ENCODE results near the gene LRRC3C.
"Not testable (repeated sequence)": the region's sequence is repeated elsewhere in the genome, so short reads cannot be mapped to it uniquely, and the experiment has no call there.

Gene LRRC3C, protein sequence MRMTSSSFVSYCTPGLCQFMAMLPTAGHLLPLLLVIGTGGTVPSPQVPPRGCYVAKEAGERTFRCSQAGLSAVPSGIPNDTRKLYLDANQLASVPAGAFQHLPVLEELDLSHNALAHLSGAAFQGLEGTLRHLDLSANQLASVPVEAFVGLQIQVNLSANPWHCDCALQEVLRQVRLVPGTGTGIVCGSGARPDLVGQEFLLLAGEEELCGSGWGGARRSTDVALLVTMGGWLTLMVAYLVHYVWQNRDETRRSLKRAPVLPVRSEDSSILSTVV

DNA sequence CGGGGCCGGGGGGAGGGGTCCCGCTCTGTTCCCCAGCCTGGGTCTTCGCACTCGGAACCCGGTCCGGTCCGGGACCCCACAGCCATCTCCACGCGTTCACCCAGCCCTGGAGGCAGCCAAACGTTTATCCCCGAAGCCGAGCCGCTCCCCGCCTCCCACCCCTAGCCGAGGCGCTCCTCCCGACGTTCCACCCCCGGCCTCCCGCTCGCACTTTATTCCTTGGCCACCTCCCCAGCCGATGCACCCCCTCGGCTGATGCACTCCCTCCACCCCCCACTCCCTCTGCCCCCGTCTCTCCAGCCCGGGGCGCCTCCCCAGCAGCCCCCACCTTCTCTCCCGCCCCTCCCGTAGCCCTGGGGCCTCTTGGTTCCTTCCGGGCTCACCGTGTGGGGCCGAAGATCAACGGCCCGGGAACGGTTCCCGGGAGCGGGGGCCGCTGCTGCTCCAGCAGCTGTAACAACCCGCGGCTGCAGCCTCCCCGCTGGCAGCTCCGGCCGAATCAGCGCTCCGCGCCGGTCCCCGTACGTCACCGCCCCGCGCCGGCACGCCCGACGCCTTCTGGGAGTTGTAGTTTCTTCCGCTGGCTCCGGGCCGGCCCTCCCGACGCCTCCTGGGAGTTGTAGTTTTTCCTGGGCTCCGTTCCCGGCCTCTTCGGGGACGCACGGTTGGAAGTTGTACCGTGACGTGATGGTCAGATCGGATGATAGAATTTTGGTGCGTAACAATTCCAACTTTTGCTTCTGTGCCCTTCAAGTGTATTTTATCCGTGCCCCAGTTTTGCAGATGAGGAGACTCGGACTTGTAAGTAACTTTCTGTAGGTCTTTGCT, at the start of gene LRRC3C, which contains the start of gene ORMDL3:
Gene LRRC3C (plus strand): TSS at position 632 of the 828 bp plus-strand sequence. CDS start 13,792 bp downstream, outside the sequence.
Gene ORMDL3 (minus strand): TSS at position 501 of the 828 bp plus-strand sequence. CDS start 3,398 bp downstream, outside the sequence.
- DNase-seq, result peak; percentile 88

DNA sequence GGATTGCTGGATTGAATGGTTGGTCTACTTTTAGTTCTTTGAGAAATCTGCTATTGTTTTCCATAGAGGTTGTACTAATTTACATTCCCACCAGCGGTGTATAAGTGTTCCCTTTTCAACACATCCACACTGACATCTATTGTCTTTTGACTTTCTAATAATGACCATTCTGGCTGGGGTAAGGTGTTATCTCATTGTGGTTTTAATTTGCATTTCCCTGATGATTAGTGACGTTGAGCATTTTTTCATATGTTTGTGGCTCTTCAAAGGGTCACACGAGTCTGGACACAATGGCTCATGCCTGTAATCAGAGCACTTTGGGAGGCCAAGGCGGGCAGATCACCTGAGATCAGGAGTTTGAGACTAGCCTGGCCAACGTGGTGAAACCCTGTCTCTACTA, 41.4 kb upstream of the LRRC3C start:
- DNase-seq, result not testable (repeated sequence)

DNA sequence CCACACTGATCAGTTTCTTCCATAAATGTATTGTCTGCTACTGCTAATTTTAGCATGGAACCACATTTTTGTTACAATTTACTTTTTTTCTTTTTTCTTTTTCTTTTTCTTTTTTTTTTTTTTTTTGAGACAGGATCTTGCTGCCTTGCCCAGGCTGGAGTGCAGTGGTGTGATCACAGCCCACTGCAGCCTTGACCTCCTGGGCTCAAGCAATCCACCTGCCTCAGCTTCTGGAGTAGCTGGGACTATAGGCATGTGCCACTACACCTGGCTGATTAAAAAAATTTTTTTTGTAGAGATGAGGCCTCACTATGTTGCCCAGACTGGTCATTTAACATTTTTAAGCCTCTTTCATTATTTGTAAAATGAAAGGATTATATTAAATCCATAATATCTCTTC, 40.5 kb upstream of the LRRC3C start:
- DNase-seq, result no peak

DNA sequence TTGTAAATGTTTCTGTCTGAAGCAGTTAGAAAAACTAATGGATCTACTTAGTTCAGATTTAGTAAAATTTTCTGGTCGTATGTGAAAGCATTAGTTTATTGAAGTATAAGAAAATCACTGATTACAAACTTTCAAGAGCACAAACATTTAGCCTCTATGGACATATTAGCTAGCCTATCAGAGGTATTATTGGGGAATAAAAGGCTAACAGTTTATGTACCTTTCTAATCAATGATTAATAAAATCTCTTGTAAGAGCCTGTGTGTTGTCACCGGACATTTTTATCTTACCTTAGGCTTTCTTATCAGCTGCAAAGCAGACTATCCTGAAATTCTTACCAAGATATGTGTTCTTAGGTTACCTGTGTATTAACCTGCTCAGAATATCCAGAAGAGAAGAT, 38.3 kb upstream of the LRRC3C start:
- no peak for DNase-seq

DNA sequence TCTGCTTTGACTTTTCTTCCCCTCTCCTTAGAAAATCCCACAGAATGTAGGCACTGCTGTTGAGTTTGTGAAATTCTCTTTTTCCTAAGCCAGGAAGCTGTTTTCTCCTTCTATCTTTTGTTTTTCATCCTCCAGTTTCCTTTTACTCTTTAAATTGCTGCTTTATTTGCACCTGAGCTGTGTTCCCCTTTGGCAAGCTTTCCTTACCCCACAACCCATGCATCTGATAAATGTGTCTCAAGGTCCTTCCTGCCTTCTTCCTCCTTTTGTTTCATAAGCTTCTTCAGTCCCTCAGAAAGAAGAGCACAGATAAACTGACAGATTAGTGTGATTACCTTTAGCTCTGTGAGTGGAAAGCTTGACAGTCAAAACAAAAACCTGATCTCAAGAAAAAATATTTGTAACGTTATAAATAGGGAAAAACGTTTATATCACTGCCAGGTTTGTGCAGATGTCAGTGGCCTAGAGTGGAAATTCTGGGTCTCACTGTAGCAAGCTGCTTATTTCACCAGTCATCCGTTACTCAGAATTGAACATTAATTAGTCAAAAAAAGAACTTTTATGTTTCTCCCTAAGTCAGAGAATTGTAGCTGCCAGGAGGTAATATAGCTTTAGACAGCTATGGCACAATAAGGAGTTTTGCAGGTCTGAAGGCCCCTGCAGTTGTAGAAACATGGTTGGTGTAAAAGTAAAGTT, 32.7 kb upstream of the LRRC3C start:
- DNase-seq, result no peak

DNA sequence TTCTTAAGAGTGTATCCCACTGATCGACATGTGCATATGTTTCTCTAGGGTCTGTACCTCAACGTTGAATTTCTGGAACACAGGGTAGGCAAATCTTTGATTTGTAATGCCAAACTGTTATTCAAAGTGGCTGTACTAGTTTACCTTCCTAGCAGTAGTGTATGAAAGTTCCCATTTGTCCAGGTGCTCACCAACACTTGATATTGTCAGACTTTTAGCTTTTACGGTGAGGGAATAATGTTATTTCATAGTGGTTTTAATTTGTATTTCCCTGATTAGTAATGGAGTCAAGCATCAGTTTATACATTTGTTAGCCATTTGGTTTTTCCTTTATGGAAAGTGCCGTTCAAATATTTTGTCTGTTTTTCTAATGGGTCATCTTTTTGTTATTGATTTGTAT, 29.4 kb upstream of the LRRC3C start:
- no peak for DNase-seq

DNA sequence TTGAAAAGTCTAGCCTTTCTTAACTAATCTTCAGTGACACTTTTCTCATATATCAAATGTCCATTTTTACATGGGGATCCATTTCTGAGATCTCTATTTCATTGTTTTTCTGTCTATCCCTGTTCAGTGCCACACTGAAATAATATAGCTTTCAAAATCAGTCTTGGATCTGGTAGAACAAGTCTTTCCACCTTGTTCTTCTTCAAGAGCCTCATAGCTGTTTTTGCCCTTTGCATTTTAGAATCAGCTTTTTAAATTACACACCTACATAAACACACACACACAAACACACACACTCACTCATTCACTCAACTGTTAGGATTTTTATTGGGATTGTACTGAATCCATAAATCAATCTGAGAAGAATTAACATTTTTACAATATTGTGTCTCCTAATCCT, 28.3 kb upstream of the LRRC3C start:
- no peak for DNase-seq

DNA sequence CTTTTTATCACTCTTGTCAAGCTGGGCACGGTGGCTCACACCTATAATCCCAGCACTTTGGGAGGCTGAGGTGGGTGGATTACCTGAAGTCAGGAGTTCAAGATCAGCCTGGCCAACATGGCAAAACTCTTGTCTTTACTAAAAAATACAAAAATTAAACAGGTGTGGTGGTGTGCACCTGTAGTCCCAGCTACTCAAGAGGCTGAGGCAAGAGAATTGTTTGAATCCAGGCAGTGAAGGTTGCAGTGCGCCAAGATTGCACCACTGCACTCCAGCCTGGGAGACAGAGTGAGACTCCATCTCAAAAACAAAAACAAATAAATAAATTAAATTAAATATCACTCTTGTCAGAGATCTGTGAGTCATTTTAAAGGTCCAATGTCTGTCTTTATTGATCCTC, 25.5 kb upstream of the LRRC3C start:
- not testable (repeated sequence) for DNase-seq

DNA sequence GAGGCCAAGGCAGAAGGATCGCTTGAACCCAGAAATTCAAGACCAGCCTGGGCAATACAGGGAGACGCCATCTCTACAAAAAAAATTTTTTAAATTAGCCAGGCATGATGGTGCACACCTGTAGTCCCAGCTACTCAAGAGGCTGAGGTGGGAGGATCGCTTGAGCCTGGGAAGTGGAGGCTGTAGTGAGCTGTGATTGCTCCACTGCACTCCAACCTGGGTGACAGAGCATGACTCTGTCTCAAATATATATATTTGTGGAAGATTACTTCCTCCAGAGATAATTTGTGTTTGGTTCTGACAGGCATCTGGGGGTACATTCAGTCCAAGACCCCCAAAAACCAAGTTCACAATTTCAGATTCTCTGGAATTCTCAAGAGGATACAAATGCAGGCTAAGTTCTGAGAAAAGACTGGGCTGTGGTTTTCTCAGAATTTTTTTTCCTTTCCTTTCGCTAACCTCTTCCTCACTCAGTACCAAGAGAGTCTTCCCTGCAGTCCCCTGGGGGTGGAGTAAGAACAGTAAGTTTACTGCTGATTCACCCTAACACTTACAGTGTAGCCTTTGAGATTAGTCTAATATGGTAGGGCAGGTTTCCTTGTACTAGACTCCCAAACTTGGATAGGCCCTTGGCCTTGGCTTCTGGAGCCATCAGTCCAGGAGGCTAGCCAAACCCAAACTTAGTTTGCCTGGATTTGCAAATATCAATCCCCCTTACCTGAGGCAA, 24.2 kb upstream of the LRRC3C start:
- no peak for DNase-seq

DNA sequence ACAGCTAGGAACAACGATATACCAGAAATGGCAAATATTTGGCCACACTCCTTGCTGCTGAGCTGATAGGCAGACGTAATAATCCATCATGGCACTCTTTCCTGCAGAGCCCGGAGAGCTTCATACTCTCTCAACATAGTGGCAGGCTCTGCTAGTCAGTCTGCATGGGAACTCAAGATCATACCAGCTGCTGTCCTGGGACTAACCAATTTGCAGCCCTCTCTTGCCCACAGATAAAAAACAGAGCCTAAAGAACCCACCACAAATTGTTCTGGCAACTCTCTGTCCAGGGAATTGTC, 22.6 kb upstream of the LRRC3C start:
- no peak for DNase-seq

DNA sequence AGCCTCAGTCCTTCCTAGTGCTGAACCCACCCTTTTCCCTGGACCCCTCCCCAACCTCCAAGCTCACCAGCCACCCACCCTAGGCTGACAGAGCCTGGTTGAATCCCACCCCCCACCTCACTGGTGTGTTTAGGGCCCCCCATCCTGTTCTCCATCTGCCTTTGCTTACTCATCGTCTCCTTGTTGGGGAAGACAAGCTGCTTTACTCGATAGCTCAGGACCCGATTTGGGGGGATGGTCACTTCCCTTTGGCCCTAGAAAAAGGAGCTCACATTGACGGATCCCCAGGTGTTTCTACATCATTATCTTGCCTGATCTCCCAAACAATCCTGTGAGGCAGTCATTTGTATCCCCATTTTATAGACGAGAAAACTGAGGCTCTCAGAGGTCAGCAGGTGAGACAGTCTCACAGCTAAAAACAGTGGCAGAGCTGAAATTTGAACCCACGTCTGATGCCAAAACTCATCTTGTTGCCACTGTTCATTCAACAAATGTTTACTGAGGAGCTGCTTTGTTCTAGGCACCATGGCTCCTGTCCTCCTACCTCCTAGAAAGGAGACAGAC, 18.7 kb upstream of the LRRC3C start:
- DNase-seq, result no peak

DNA sequence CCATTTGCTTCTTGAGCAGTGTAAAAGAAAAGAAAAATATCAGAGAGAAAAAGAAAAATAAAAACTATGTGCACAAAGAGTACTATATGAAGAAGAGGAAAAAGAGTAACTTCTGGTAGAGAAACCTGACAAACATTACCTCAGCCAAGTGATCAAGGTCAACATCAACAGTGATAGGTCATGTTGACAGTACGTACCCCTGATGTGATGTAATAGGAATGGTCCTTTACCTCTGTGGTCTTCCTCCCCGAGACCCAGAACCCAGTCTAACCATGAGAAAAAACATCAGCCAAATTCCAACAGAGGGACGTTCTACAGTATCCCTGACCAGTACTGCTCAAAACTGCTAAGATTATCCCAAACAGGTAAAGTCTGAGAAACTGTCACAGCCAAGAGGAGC, 13.5 kb upstream of the LRRC3C start:
- DNase-seq, result no peak

DNA sequence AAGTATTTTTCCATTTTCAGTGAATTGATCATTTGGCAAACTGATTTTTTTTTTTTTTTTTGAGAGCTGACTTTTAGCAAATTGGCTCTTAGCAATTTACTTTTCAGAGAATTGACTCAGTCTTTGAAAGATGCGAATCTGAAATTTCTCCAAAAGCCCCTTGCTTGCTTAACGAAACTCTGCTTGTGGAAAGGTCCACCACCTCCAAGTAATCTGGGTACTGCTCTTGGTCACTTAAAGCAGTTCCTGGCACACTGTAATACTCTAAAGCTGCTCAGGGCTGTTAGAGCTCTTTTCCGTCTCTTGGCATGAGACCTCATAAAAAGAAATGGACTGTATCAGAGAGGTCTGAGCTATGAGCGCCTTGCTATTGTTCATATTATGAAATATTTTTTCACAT, 12.0 kb upstream of the LRRC3C start:
- no peak for DNase-seq

DNA sequence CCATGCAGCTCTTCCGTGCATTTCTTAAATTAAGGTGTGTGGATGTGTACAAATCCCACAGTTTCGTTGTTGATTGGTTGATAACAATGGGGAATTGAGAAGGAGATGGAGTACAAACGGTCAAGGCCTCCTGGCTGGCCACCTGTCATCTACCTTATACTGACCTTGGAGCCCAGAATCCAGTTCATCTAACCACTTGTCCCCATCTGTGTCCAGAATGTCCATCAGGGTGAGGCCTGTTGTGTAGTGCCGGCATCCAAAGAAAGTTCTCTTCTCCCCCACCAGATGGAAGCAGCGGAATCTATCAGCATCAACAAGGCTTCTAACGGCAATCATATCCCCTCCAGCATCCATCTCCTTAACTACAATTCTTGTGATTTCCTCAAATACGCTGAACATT, 10.6 kb upstream of the LRRC3C start:
- no peak for DNase-seq

DNA sequence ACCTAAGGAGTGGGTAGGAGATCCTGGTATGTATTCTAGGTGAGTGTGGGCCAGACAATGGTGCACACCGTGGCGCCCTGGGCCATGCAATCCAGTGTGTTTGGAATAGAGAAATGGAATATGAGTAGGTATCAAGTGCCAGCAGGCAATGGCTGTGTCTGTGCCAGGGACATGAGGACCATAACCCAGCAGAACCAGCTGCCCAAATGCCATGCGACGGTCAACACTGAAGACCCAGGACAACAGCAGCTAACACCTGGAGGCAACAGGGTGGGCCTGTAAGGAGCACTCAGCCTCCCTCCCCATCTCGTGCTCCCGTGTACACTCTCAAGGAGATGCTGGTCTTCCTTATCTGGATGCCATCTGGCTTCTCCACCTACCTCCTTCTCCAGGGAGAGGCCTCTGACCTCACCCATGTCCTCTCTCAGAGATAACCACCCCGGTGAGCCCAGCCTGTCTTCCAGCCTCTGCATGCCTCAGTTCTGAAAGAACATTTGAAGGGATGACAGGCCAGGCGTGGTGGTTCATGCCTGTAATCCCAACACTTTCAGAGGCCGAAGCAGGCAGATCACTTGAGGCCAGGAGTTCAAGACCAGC, 8.3 kb upstream of the LRRC3C start:
- DNase-seq, result no peak

DNA sequence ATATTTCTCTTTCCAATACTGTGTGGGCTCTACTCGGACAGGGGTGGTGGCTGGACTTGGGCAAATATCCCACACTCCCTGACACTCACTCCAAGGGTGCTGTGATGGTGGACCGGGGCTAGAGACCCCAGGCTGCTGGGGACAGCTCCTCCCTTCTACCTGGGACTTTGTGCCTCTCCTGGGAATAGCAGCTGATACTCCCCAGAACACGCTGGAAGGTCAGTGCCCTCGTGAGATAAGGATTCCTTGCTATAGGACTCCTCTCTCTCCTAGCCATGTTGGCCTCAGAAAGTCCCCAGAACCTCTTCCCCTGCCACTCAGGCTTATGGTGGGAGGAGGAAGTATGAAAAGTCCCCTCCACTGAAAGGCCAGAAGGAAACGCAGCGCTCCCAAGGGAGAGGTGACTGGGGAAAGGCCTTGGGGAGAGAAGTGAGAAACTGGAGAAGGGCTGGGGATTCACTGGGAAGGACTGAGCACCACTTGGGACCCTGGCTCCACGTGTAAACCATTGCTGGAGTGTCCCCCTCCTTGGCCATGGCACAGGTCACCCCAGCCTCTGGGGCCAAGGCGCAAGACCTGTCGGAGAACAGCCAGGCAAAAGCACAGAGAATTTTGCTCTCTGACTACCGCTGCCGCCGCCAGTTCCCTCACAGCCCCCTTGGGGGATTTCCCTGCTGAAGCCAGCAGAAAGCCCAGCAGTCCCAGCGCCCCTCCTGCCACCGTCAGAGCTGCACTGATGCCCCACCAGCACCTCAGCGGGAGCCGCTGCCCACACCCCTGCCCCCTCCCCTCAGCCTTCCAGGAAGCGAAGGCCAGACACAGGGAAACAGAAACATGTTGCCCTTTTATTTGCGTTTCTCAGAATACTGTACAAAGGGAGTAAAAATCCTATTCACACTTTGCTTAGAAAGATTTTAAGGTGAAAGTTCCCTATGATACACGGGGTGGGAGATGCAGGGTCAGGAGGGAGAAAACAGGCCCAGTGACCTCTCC, 7.0 kb upstream of the LRRC3C start:
- no peak for DNase-seq

DNA sequence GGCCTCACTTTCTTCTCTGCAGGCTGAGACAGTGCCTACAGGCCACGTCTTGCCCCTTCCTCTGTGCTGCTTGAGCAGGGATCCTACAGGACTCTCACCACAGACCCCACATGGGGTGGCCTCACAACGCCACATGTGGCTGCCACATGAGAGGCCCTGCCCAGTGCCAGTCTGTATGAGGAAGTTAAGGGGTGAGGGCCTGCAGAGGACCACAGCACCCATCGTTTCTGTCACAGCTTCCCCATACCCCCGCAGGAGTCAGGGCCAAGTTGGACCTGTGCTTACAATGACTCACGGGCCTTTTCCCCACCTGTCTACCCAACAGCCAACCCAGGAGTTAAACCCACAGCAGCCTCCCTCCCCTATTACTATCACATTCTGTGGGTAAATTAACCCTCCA, 6.2 kb upstream of the LRRC3C start:
- no peak for DNase-seq

DNA sequence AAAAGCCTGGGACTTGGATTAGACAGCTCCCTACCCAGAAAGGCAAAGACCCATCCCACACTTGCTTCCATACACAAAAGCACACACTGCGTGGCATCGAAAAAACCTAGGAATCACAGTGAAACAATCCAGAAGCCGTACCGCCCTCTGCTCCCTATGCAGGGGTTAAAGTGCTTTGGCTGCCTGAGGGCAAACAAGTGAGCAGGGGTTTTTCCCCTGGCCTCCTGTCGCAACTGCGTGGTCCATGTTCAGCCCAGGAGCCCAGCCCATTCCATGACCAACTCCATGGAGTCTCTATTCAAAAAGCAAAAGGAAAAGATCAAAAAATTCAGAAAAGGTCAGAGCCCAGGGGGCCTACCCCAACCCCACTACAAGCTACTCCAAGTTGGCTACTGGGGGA, 5.5 kb upstream of the LRRC3C start:
- DNase-seq, result no peak

DNA sequence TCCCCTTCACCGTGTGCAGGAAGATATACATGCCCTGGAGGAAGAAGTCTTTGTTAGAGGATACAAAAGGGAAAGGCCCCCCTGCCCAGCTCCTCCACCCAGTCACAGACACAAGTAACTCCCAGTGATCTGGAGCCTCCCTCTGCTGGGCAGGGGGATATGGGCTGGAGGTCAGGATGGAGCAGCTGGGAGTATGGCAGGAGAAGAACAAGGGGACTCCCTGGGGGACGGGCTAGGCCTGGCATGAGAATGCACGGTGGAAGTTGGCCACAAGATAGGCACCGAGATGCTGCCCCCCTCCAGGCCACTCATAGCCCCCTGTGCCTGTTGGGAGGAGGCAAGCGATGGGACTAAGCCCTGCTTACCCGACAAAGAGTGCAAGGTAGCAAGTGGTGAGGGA, 4.3 kb upstream of the LRRC3C start:
- DNase-seq, result no peak

DNA sequence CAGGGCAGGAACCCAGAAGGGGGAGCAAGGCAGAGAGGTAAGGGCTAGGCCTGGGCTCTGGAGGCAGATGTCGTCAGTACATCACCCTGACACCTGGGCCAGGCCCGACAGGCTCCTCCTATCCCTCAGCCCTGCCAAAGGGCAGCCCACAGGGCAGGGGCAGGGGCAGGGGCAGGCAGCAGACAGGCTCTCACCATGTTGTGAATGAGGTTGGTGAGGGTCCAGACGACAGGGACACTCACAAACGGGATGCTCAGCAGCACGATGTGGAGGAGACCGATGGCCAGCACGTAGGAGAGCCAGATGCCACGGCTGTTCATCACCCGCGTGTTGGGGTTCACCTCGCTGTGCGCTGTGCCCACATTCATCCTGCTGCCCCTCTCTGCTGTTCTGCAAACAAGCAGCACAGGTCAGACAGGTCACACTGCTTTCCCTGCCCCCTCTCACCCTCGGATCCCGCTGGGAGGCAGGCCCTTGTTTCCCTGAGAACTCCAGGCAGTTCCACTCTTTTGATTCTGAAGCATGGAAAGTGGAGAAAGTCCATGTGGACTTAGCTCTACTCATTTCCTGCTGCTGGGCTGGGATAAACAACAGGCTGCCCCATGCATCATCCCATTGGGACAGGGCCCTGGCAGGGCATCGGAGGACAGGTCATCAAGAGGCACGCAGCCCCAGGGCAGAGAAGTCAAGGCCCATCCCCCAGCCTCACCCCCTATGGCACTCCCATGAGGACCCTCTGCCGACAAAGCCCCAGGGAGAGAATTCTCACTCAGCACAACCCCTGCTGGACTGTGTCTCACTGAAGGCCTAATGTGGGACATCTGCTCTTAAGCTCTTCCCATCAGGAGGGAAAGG, 3.5 kb upstream of the LRRC3C start:
- DNase-seq, result no peak

Measured in NK-92 treated with Interleukin-12 subunit alpha and Interleukin-12 subunit beta, amount 100 ng/mL, for 24 hours (cell line).